ENCODE results near the gene COL28A1.
A peak's percentile ranks its signal among the peaks of the same experiment; 100 is the strongest.

Gene COL28A1

DNA sequence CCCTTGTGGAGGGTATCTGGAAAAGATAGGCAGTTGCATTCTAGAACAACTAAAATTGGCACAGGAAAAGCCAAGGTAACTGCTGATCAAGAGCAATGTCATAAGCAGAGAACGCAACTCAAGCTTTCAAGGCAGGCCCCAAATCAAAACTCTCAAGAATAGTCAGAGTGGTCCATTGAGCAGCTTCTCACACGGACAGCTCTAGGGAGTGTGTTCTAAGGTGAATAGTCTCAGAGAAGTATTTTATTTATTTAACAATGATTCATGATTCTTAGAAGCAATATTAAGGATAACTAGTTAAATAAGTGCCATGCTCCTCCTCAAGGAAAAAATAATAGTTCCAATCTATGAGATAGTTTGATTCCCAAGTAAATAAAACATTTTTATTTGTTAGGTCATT, 83.0 kb downstream of the COL28A1 start:
- DNase-seq: no peak

DNA sequence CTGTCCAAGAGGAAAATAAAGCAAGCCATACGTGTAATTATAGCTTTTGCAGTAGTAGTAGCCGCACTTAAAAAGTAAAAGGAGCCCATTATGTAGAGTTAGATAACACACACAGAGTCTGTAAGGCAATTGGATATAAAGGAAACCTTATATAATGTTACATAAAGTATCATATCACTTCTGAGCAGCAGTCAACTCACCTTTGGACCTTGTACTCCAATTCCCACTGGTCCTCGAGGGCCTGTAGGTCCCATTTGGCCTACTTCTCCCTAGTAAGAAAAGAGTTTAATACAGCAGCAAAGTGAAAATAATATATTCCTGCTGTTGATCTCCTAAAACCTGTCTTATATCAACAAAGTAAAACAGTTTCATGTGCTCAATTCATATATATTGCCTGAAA, 83.6 kb downstream of the COL28A1 start:
- no peak for DNase-seq

GRCh38 chr7:7449055-7449454, 86.6 kb downstream of the COL28A1 start:
- DNase-seq: no peak

DNA sequence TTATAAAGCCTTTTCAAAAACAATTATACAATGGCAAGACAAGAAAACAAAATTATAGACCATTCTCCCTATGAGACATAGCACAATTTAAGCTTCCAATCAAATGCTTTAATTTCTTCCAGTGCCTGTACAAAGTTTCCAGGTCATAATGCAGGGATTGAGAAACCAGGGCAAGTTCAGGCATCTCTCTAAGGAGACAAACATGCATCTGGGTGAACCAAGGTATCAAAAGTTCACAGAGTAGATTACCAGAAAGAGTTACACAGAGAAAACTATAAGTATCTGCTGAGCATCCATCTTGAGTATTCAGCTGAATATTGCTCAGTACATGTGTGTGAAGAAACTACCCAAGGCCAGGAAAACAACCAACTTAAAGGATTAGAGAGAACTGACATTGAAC, 89.1 kb downstream of the COL28A1 start:
- DNase-seq: no peak

GRCh38 chr7:7443806-7444350, 91.8 kb downstream of the COL28A1 start:
- DNase-seq: no peak

- no peak for DNase-seq
Observed at GRCh38 chr7:7439564-7439963, 96.1 kb downstream of the COL28A1 start.

DNA sequence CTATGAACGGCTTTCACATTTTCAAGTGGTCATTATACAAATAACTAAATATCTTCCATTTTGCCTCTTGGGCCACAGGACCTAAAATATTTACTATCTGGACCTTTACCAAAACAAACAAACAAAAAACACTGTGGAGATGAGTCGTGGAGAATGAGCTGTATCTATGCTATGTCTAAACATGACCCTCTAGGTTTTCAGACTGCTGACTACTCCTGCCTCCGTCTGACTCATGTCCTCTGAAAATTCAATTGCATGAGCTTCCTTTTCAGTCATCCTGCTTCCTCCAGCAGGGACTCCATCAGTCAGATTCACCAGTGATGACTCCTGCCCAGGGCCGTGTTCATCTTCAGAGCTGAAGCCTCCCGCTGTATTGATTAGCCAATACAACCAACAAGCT, 96.8 kb downstream of the COL28A1 start:
- DNase-seq: no peak

DNA sequence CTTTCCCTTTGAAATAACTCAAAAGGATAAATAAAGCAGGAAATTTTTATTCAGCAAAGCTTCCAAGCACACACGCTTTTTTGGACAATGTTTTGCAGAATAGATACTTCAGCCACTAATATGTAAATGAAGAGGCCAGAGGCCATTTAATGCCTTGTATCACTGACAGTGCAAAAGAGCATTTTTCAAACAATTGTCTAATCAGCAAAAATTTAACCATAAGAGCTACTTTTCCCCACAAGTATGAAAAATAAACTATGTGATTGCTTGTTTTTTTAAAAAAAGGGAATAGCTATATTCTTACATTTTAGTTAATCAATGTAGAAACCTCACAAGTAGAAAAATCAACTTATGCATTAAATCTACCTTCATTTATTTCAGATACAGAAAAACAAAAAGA, 99.7 kb downstream of the COL28A1 start:
- no peak for DNase-seq

GRCh38 chr7:7434329-7434728, 101.3 kb downstream of the COL28A1 start:
- no peak for DNase-seq

DNA sequence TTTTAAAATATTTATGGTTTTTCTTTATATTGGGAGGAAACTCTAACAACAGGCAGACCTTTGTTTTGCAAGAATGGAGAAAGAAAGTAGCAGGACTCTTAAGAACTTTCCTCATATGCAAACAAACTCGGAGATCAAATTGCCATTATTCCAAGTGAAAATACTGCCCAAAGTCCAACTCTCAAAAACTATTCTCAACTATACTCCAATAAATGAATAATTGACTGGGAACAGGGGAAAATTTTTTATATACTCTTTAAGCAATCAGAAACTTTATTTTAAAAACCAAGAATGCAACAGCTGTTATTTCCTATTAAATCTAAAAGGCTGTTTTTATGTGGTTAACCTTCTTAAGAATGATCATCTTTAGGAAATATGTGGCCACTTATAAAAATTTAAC, 101.9 kb downstream of the COL28A1 start:
- no peak for DNase-seq

DNA sequence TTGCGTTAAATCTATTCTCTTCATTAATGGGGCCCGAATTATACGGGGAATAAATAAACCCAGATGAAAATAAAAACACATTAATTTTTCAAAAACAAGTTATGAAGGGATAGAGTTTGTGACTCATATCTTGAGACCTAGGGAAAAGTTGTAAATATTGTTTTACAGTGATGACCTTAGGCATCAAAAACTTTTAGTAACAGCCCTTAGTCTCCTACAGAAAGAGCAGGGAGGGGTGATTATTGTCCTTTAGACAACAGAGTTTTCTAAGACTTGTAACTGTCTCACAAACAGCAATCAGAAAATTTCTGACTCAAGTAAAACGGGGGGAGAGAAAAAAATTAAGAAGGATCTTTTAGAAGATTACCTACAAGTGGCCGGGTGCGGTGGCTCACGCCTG, 102.7 kb downstream of the COL28A1 start:
- no peak for DNase-seq

GRCh38 chr7:7428806-7429205, 106.9 kb downstream of the COL28A1 start:
- DNase-seq: no peak

- DNase-seq: no peak
Observed at GRCh38 chr7:7427363-7427762, 108.3 kb downstream of the COL28A1 start.

- no peak for DNase-seq
Observed at GRCh38 chr7:7426676-7427075, 109.0 kb downstream of the COL28A1 start.

DNA sequence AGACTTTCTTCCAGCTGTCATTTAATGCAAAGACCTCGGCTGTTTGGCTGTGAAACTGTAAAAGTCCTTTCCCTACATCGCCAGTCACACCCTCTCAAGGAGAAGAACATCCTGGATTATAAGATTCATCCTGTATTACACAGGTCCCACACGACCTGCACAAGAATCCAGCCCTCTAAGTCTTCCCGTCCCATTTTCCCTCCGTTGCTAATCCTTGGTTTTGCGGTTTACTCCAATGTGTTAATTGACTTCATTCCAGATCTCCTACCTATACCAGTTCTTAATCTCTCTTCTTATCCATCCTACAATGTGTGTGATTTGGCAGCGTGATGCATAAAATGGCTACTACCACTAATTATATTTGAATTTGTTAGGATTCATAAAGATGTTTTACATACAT, 110.4 kb downstream of the COL28A1 start:
- DNase-seq: no peak

GRCh38 chr7:7424151-7424873, 111.4 kb downstream of the COL28A1 start:
- peak; percentile 69 for DNase-seq

GRCh38 chr7:7422641-7423040, 113.0 kb downstream of the COL28A1 start:
- DNase-seq: no peak

DNA sequence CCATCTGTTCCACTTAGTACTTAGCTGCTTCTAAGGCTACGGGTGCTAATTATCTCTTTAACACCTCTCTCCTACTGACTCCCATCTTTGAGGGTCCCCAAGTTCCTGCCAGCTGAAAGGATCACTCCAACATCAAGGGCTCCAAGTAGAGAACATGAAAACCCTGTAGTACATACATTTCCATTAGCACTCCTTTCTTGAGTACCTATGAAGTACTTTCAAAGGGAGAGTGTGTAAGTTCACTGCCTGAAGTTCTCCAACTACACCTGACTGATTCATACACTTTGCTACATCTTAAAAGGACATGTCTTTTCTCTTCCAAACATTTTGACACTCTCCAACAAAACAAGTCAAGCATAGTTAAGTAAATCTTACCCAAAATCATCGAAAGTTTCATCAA, 113.8 kb downstream of the COL28A1 start:
- DNase-seq: no peak

- no peak for DNase-seq
Observed at GRCh38 chr7:7418997-7419396, 116.7 kb downstream of the COL28A1 start.

- DNase-seq: no peak
Observed at GRCh38 chr7:7417851-7418250, 117.8 kb downstream of the COL28A1 start.

DNA sequence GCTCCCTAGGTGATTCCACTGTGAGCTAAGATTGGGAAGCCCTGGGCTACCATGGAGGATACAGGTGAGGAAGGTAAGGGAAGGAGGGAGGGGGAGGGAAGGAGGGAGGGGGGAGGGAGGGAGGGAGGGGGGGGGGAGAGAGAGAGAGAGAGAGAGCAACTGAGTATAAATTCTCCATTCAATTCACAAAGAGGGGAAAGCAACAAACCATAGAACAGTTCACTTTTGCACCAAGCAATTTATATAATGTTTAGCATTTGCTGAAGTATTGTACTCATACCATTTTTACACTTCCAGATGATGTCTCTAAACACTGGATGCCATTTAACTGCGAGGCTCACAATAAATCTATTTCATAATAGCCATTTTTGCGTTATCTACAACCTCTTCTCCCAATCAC, 118.3 kb downstream of the COL28A1 start:
- no peak for DNase-seq

DNA sequence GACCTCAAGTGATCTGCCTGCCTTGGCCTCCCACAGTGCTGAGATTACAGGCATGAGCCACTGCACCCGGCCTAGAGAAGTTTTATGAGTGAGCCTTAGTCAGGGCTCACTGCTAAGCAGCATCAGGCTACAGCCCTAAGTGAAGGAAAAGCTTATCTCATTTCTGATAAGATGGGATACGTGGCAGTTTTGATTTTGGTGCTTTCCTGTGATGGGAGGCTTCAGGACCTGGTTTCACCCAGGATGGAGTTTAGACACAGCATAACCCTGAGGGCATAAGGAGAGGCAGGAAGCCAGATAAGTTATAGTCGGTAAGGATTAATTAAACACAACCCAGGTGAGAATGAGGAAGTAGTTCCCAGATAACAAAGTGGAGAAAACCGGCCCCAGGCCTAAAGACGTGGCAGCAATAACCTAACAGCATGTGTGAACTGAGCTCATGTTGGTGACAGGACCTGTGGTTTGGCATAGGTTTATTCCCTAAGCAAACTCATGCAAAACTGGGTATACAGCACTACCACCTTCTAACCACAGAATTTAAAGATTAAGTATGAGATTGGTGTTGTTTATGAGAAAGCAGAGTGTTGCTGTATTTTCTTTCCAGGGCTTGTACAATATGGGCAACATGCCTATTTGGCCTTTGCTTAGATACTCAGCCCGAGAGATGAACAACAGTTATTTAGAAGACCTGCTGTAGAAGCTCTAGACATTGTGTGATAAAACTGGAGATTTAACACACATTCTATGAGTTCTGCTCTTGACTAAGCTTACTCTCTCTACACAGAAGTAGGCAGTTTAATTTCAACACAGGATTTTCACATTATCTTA, 119.4 kb downstream of the COL28A1 start:
- DNase-seq: no peak

DNA sequence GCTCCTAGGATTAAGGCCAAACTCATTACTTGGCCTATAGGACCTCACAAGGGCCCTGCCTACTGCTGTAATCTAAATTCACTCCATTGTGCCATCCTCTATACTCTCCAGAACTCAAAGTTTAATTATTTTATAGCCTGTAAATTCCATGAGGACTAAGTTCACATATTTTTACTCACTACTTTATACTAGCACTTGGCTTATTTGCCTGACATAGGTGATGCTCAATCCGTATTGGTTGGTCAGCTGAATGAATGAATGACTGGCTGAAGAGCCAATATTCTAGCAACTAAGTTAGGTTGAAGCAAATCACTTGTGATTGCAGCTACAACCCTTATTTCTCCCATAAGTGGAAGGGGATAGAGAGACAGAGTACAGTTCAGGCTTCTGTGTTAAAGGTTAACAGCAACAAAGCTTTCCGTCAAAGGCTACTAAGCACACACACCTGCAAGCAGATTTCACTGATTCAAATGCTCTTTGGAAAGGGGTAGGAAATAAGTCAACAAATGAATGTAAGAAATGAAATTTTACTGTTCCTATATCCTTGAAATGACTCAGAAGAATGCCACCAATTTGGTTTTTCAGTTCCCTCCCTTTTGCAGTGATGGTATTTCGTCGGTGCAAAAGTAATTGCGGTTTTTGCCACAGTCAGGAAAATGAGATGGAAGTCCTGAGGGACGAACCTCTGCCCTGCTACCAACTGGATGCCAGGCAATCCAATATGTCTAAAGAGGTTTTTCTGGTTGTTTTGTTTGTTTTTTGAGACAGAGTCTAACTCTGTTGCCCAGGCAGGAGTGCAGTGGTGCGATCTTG, 120.7 kb downstream of the COL28A1 start:
- DNase-seq: no peak
